Thyroid gland (tissue), 4 donors: Measurements from ENCODE around the gene ULK1. TPM values are rescaled to one million over a fixed set of nuclear protein-coding genes. Genes with fewer than 3 reads are reported as not detected.
"Not testable (repeated sequence)": the region's sequence is repeated elsewhere in the genome, so short reads cannot be mapped to it uniquely, and the experiment has no call there.

ENCODE experiments used
- DNase-seq, 2 donors: peaks; one replicate each; pipeline ENCODE4 v3.0.0-alpha.2; 2019
- H3K27ac ChIP-seq, 3 donors: fragments of 200-600 bp; sonication (generic); 1 replicate in 2 of 3; 2 replicates in 1 of 3; pipeline ENCODE4 v1.5.1; 2016 to 2019; ENCODE audit warnings: mild to moderate bottlenecking in 1 of 3, moderate library complexity in 1 of 3
- H3K27me3 ChIP-seq: fragments of 200-600 bp; sonication (generic); one replicate; pipeline ENCODE4 v1.5.1; 2019
- H3K36me3 ChIP-seq, 2 donors: fragments of 200-600 bp; sonication (generic); one replicate each; pipeline ENCODE4 v1.5.1; 2016 to 2019
- H3K4me1 ChIP-seq, 2 donors: fragments of 200-600 bp; sonication (generic); one replicate each; pipeline ENCODE4 v1.5.1; 2017 to 2019
- H3K4me3 ChIP-seq, 3 donors: fragments of 200-600 bp; sonication (generic); replicated peaks in 1 of 3; 1 replicate in 2 of 3; 2 replicates in 1 of 3; pipeline ENCODE4 v1.5.1; 2016; ENCODE audit warnings: mild to moderate bottlenecking in 1 of 3
- H3K9me3 ChIP-seq: fragments of 200-600 bp; sonication (generic); one replicate; pipeline ENCODE4 v1.5.1; 2017
- POLR2A ChIP-seq, 2 donors: fragments of 450-650 bp; IDR thresholded peaks; one replicate each; pipeline ENCODE4 v1.6.1; 2017; ENCODE audit warnings: antibody characterized with exemption in 2 of 2, mild to moderate bottlenecking in 2 of 2, moderate library complexity in 1 of 2
- WGBS, 2 donors: methylation state at CpG; one replicate each; pipeline ENCODE4 v1.1.5; 2017; 5-methylcytosine and 5-hydroxymethylcytosine counted together
- intact Hi-C: fragments of 100-400 bp; cut with DNase I; formaldehyde crosslinking; loops from one replicate; pipeline ENCODE4 v1.15.1; 2023
- total RNA-seq, 4 donors: library from RNA; depleted of rRNA; stranded (reverse); fragments of >200 nt; gene quantifications; one replicate each; pipeline ENCODE4 v1.2.3, GENCODE V29; 2016
- TF ChIP-seq, protein P1 (sequence below), 6 experiments: fragments of 200-600 bp in 3 of 6; fragments of 450-650 bp in 3 of 6; sonication (generic) in 3 of 6; IDR thresholded peaks; one replicate each; pipeline ENCODE4 v1.5.1; 2016 to 2019; ENCODE audit warnings: antibody characterized with exemption in 6 of 6, mild to moderate bottlenecking in 2 of 6, inconsistent platforms in 1 of 6, moderate library complexity in 1 of 6

The ULK1 gene
- total RNA-seq, 4 donors from 2014 or later: 21.1 to 27.7 (median 21.7) TPM

- Histone ChIP-seq H3K4me1 (peaks cover 10 to 16% of the 10 kb centered on the region in 2 donors), H3K36me3 (no peaks in the 10 kb centered on the region), H3K4me3 (peak overlapping the region; percentile 65 to 100 (median 93)), H3K27ac (peak overlapping the region; percentile 30 to 73 (median 54)), H3K9me3 (no peaks in the 10 kb centered on the region), H3K27me3 (no peaks in the 10 kb centered on the region)
- WGBS, 2 donors: 1% methylated on average over 9 to 28 of the region's 79 CpGs
- intact Hi-C loops: loop anchor here (10.0 kb wide), 1 partner anchor 134 kb away; no protein-coding TSS in a partner anchor
- peak in 1 of 2 donors; percentile 33 for DNase-seq
- TF ChIP-seq, protein P1, sequence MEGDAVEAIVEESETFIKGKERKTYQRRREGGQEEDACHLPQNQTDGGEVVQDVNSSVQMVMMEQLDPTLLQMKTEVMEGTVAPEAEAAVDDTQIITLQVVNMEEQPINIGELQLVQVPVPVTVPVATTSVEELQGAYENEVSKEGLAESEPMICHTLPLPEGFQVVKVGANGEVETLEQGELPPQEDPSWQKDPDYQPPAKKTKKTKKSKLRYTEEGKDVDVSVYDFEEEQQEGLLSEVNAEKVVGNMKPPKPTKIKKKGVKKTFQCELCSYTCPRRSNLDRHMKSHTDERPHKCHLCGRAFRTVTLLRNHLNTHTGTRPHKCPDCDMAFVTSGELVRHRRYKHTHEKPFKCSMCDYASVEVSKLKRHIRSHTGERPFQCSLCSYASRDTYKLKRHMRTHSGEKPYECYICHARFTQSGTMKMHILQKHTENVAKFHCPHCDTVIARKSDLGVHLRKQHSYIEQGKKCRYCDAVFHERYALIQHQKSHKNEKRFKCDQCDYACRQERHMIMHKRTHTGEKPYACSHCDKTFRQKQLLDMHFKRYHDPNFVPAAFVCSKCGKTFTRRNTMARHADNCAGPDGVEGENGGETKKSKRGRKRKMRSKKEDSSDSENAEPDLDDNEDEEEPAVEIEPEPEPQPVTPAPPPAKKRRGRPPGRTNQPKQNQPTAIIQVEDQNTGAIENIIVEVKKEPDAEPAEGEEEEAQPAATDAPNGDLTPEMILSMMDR (IDR thresholded peaks at IDR 0.05): no peak
- no peak for TF ChIP-seq POLR2A (IDR thresholded peaks at IDR 0.05)
Measured at GRCh38 chr12:131950182-131950913, 55.9 kb downstream of the ULK1 start.

GRCh38 chr12:131953810-131954209, 59.4 kb downstream of the ULK1 start:
- H3K27me3 ChIP-seq, H3K4me3 ChIP-seq, DNase-seq, H3K36me3 ChIP-seq, H3K9me3 ChIP-seq, H3K27ac ChIP-seq: not testable (repeated sequence)
- H3K4me1 ChIP-seq: peaks cover 18 to 30% of the 10 kb centered on the region in 2 donors
- 95 to 97% methylated on average over 9 of the region's 9 CpGs for WGBS, 2 donors
- intact Hi-C loops: loop anchor here (10.0 kb wide), 1 partner anchor 131 kb away; no protein-coding TSS in a partner anchor

GRCh38 chr12:131954460-131954859, 60.0 kb downstream of the ULK1 start:
- 94% methylated on average over 13 of the region's 13 CpGs for WGBS, 2 donors
- intact Hi-C loops: loop anchor here (10.0 kb wide), 1 partner anchor 130 kb away; no protein-coding TSS in a partner anchor

DNA sequence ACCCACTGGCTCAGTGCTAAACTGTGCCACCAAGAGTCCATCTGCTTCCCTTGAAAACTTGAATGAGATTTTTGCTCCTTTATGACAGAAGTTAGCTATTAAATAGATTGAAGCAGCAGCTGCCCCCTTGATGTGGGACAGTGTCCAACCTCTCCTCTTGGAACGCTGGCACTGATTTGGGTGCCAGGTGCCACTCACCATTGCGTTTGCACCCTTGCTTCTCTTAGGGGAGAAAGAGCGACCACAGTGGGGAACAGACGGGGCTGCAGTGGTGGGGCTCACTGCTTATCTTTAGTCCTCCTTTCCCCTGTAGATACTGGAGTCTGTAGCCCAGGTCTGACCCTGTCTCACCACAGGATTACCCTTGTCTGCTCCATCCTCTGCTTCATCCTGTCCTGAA, 64.7 kb downstream of the ULK1 start:
- intact Hi-C loops: loop anchor here (10.0 kb wide), 1 partner anchor 126 kb away; no protein-coding TSS in a partner anchor
- peaks cover 13 to 25% of the 10 kb centered on the region in 2 donors for H3K4me1 ChIP-seq

More at GRCh38 chr12:131954460-131954859, 60.0 kb downstream of the ULK1 start:
- H3K27me3 ChIP-seq, H3K4me3 ChIP-seq, DNase-seq, H3K27ac ChIP-seq, H3K9me3 ChIP-seq, H3K36me3 ChIP-seq: not testable (repeated sequence)
- H3K4me1 ChIP-seq: peaks cover 23 to 36% of the 10 kb centered on the region in 2 donors

DNA sequence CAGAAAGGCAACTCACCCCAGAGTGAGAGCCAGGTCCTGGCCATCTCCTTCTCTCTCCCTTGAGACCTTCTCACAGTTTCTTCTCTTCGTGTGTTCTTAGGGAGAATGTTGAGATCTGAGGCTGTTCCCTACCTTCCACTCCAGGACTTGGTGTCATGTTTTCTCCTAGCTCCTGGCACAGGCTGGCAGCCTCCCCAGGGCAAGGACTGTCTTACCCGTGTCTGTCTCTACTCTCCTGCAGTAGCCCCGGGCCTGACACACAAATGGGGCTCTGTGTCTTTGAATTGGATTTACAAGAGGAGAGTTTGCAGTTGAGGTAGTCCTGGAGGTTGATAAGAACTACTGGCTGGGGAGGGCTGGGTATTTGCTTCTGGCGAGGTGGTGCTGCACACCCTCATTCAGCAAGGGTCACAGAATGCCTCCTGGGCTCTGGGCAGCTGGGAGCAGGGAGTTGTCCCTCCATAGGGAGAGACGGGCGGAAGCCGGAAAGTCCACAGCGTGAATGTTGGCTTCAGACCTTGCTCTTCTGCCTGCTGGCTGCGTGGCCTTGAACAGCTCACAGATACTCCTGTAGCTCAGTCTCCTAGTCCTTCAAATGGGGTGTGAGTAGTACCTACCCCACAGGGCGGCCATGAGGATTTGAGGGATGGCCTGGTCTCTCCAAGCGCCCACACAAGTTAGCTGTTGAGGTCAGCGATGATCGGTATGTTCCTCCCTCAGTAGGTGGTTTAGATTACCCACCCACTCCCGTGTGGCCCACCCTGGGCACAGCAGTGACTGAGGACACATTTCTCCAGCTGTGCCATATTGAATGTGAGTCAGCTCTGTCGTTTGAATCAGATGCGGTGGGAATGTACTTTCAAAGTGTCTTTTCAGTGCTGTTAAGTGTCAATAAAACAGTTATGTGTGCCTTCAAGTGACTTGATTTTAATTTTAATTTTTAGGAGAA, 65.5 kb downstream of the ULK1 start:
- 74 to 76% methylated on average over 16 of the region's 16 CpGs for WGBS, 2 donors

More for the DNA sequence above, 64.7 kb downstream of the ULK1 start:
- Histone ChIP-seq H3K27me3 (no peaks in the 10 kb centered on the region), H3K9me3 (no peaks in the 10 kb centered on the region), H3K36me3 (peaks cover 0 to 5% of the 10 kb centered on the region in 2 donors), H3K27ac (no peak overlapping the region), H3K4me3 (no peak overlapping the region)
- WGBS, 2 donors: 65 to 85% methylated on average over 3 to 4 of the region's 4 CpGs
- no peak for DNase-seq
- TF ChIP-seq, protein P1 (IDR thresholded peaks at IDR 0.05): no peak
- TF ChIP-seq POLR2A (IDR thresholded peaks at IDR 0.05): no peak

GRCh38 chr12:131960590-131961325, 66.3 kb downstream of the ULK1 start:
- H3K4me3 ChIP-seq, H3K27ac ChIP-seq, H3K36me3 ChIP-seq, DNase-seq, H3K9me3 ChIP-seq, H3K27me3 ChIP-seq, intact Hi-C loops: not testable (repeated sequence)
- H3K4me1 ChIP-seq: peaks cover 13 to 25% of the 10 kb centered on the region in 2 donors
- 87 to 95% methylated on average over 16 to 18 of the region's 30 CpGs for WGBS, 2 donors

More for the DNA sequence above, 65.5 kb downstream of the ULK1 start:
- Histone ChIP-seq H3K4me1 (peaks cover 13 to 25% of the 10 kb centered on the region in 2 donors), H3K27ac (no peak overlapping the region), H3K9me3 (no peaks in the 10 kb centered on the region), H3K27me3 (no peaks in the 10 kb centered on the region), H3K4me3 (no peak overlapping the region), H3K36me3 (peaks cover 0 to 5% of the 10 kb centered on the region in 2 donors)
- intact Hi-C loops: loop anchor here (10.0 kb wide), 1 partner anchor 125 kb away; no protein-coding TSS in a partner anchor
- TF ChIP-seq, protein P1 (IDR thresholded peaks at IDR 0.05): no peak
- no peak for TF ChIP-seq POLR2A (IDR thresholded peaks at IDR 0.05)
- no peak for DNase-seq

GRCh38 chr12:131961328-131961727, 66.9 kb downstream of the ULK1 start:
- H3K36me3 ChIP-seq, H3K27me3 ChIP-seq, H3K9me3 ChIP-seq, intact Hi-C loops, H3K4me3 ChIP-seq, DNase-seq, H3K27ac ChIP-seq: not testable (repeated sequence)
- WGBS, 2 donors: 88 to 100% methylated on average over 1 of the region's 20 CpGs
- peaks cover 17 to 29% of the 10 kb centered on the region in 2 donors for H3K4me1 ChIP-seq
